ENCODE results near the gene IKZF3. TPM values are rescaled to one million over a fixed set of nuclear protein-coding genes. Genes with fewer than 3 reads are reported as not detected.

The IKZF3 gene
- total RNA-seq, 1 donor from 2014 or later: 8.2 TPM

DNA sequence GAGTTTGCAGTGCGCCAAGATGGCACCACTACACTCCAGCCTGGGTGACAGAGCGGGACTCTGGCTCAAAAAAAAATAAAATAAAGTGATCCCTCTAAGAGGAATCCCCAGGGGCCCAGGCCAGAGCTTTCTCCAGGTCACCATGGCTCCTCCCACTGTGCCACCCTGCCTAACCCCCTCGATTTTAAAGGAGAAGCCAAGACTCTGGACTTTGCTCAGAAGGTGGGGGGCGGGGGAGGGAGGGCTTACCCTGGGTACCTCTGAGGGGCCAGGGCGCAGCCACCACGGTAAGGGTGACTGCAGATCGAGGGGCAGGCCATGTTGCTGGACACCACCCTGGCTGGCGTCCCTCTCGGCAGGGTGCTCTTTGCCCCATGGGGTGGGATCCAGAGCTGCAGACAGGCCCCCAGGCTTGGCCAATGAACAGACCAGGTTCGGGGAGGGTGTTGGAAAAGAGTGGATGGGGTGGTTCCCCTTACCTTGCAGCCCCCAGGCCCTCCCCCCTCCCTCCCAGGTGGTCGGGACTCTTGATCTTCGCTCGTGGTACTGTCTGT is 126.8 kb downstream of the IKZF3 start:
- H3K4me3 ChIP-seq: peak overlapping the region; percentile 53
- intact Hi-C loops (cut with DNase I): no loop called here
- peak overlapping the region; percentile 74 for H3K27ac ChIP-seq
- peak; percentile 1 for ATAC-seq
- DNase-seq: no peak
- TF ChIP-seq, protein P1, sequence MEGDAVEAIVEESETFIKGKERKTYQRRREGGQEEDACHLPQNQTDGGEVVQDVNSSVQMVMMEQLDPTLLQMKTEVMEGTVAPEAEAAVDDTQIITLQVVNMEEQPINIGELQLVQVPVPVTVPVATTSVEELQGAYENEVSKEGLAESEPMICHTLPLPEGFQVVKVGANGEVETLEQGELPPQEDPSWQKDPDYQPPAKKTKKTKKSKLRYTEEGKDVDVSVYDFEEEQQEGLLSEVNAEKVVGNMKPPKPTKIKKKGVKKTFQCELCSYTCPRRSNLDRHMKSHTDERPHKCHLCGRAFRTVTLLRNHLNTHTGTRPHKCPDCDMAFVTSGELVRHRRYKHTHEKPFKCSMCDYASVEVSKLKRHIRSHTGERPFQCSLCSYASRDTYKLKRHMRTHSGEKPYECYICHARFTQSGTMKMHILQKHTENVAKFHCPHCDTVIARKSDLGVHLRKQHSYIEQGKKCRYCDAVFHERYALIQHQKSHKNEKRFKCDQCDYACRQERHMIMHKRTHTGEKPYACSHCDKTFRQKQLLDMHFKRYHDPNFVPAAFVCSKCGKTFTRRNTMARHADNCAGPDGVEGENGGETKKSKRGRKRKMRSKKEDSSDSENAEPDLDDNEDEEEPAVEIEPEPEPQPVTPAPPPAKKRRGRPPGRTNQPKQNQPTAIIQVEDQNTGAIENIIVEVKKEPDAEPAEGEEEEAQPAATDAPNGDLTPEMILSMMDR (IDR thresholded peaks at IDR 0.05): no peak
- peaks cover 14% of the 10 kb centered on the region for H3K4me1 ChIP-seq
- H3K27me3 ChIP-seq: peaks cover 32% of the 10 kb centered on the region
- H3K36me3 ChIP-seq: peaks cover 4% of the 10 kb centered on the region
- no peaks in the 10 kb centered on the region for H3K9me3 ChIP-seq

- Histone ChIP-seq H3K27me3 (peaks cover 32% of the 10 kb centered on the region), H3K27ac (peak overlapping the region; percentile 74), H3K4me1 (peaks cover 14% of the 10 kb centered on the region), H3K4me3 (peak overlapping the region; percentile 53), H3K9me3 (no peaks in the 10 kb centered on the region), H3K36me3 (no peaks in the 10 kb centered on the region)
- peak; percentile 33 for ATAC-seq
- DNase-seq: peak; percentile 79
- intact Hi-C loops (cut with DNase I): no loop called here
- TF ChIP-seq, protein P1 (IDR thresholded peaks at IDR 0.05): no peak
Measured at GRCh38 chr17:39736319-39737165, 127.6 kb downstream of the IKZF3 start.

DNA sequence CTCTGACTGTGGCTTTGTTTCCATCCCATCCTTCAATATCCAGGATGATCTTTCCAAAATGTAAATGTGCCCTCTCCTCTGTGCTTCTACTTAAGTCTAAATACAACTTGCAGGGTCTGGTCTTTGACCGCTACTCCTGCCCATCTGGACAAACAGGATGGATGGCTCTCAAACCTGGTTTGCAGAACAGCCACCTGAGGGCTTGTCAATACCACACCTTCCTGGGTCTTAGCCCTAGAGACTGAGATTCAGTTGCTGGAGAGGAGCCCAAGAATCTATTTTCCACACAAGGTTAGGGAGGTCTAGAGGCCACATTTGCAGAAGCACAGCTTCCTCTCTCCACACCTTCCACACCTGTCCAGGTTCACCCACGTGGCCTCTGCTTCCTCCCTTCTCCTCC is 128.2 kb downstream of the IKZF3 start:
- no peaks in the 10 kb centered on the region for H3K9me3 ChIP-seq
- intact Hi-C loops (cut with DNase I): no loop called here
- DNase-seq: no peak
- H3K27me3 ChIP-seq: peaks cover 32% of the 10 kb centered on the region
- H3K4me1 ChIP-seq: peaks cover 16% of the 10 kb centered on the region
- ATAC-seq: no peak
- H3K36me3 ChIP-seq: no peaks in the 10 kb centered on the region
- TF ChIP-seq, protein P1 (IDR thresholded peaks at IDR 0.05): no peak
- H3K4me3 ChIP-seq: no peak overlapping the region
- no peak overlapping the region for H3K27ac ChIP-seq

DNA sequence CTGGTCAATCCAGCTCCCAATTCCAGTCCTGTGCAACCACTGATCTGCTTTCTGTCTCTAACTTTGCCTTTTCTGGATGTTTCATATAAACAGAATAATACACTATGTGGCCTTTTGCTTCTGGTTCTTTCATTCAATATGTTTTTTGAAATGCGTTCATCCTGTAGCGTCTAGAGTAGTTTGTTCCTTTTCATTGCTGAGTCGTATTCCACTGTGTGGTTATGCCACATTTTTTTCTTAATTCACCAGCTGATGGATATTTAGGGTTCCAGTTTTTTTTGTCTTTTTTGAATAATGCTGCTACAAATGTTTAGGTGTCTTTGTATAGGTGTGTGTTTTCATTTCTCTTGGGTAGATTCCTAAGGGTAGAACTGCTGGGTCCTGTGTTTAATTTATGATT is 131.5 kb downstream of the IKZF3 start:
- intact Hi-C loops (cut with DNase I): no loop called here

GRCh38 chr17:39730095-39730921 is 133.8 kb downstream of the IKZF3 start, which contains the start of gene MIEN1:
TSS of gene MIEN1 (minus strand) at chr17:39730532. CDS start at chr17:39730495, 37 bp downstream.
- DNase-seq (peak; percentile 96), ATAC-seq (peak; percentile 99)
- intact Hi-C loops (cut with DNase I): no loop called here
- Histone ChIP-seq H3K9me3 (no peaks in the 10 kb centered on the region), H3K27me3 (no peaks in the 10 kb centered on the region), H3K4me3 (peak within 1 kb of the TSS; percentile 87), H3K36me3 (peaks cover 27% of the 10 kb centered on the region), H3K27ac (peak within 1 kb of the TSS; percentile 94), H3K4me1 (peaks cover 15% of the 10 kb centered on the region)
- TF ChIP-seq, protein P1 (IDR thresholded peaks at IDR 0.05): peak; percentile 88

More for the DNA sequence above, 131.5 kb downstream of the IKZF3 start:
- Histone ChIP-seq H3K4me1 (peaks cover 15% of the 10 kb centered on the region), H3K9me3 (no peaks in the 10 kb centered on the region), H3K27me3 (peaks cover 12% of the 10 kb centered on the region), H3K27ac (no peak overlapping the region), H3K36me3 (peaks cover 17% of the 10 kb centered on the region), H3K4me3 (no peak overlapping the region)
- TF ChIP-seq, protein P1 (IDR thresholded peaks at IDR 0.05): no peak
- ATAC-seq: no peak
- no peak for DNase-seq

Data from upper lobe of right lung (tissue), 1 donor.